DMS153 treated with DMSO at 0.1 percent for 48 hours (cell line): ENCODE results near the gene C2orf69.

Experiments used
- DNase-seq: peaks from one replicate; lab custom pipeline; 2025; ENCODE audit not compliant: unreplicated experiment; lab: John Stamatoyannopoulos, UW

The C2orf69 gene

GRCh38 chr2:199914372-199914958, 3.4 kb downstream of the C2orf69 start:
- no peak for DNase-seq

- no peak for DNase-seq
Observed at GRCh38 chr2:199916980-199917379, 5.9 kb downstream of the C2orf69 start.

GRCh38 chr2:199922856-199923255, 11.8 kb downstream of the C2orf69 start:
- no peak for DNase-seq

- DNase-seq = no peak
Observed at GRCh38 chr2:199923924-199924323, 12.8 kb downstream of the C2orf69 start.

GRCh38 chr2:199926806-199927205, 15.7 kb downstream of the C2orf69 start:
- no peak for DNase-seq

- DNase-seq = no peak
Observed at GRCh38 chr2:199928226-199928625, 17.1 kb downstream of the C2orf69 start.

- no peak for DNase-seq
Observed at GRCh38 chr2:199928626-199929025, 17.5 kb downstream of the C2orf69 start.

GRCh38 chr2:199929262-199929661, 18.2 kb downstream of the C2orf69 start:
- DNase-seq = no peak

- no peak for DNase-seq
Observed at GRCh38 chr2:199932312-199932855, 21.3 kb downstream of the C2orf69 start.

- no peak for DNase-seq
Observed at GRCh38 chr2:199933466-199933865, 22.4 kb downstream of the C2orf69 start.

- DNase-seq = no peak
Observed at GRCh38 chr2:199936554-199936953, 25.5 kb downstream of the C2orf69 start.

- DNase-seq = no peak
Observed at GRCh38 chr2:199940373-199940772, 29.3 kb downstream of the C2orf69 start.

- DNase-seq = no peak
Observed at GRCh38 chr2:199943373-199943772, 32.3 kb downstream of the C2orf69 start.

GRCh38 chr2:199946196-199946595, 35.1 kb downstream of the C2orf69 start:
- DNase-seq = no peak

GRCh38 chr2:199946836-199947235, 35.7 kb downstream of the C2orf69 start:
- no peak for DNase-seq

GRCh38 chr2:199950396-199950795, 39.3 kb downstream of the C2orf69 start:
- DNase-seq = no peak

GRCh38 chr2:199951023-199951422, 39.9 kb downstream of the C2orf69 start:
- DNase-seq = no peak

GRCh38 chr2:199955007-199955338, 43.9 kb downstream of the C2orf69 start:
- no peak for DNase-seq

- DNase-seq = peak; percentile 31
Observed at GRCh38 chr2:199955339-199956061, 44.4 kb downstream of the C2orf69 start, which contains the start of the genes MAIP1 and TYW5. TSS of gene MAIP1 (plus strand) at chr2:199955582. CDS start at chr2:199955799, 217 bp downstream. TSS of gene TYW5 (minus strand) at chr2:199955491. CDS start at chr2:199955470, 21 bp downstream.

GRCh38 chr2:199956062-199956380, 44.9 kb downstream of the C2orf69 start:
- DNase-seq = no peak

GRCh38 chr2:199958014-199958413, 46.9 kb downstream of the C2orf69 start:
- no peak for DNase-seq

- no peak for DNase-seq
Observed at GRCh38 chr2:199962203-199962602, 51.1 kb downstream of the C2orf69 start.

GRCh38 chr2:199966405-199966804, 55.3 kb downstream of the C2orf69 start:
- DNase-seq = no peak
